GM19467 (cell line): Measurements from ENCODE around the gene DDX24.
A peak's percentile ranks its signal among the peaks of the same experiment; 100 is the strongest.

Experiments
- ATAC-seq: cut with Tn5 transposase; IDR thresholded peaks from one replicate; pipeline ENCODE4 v1.9.1; 2021; ENCODE audit warnings: mild to moderate bottlenecking, moderate library complexity; ENCODE audit not compliant: unreplicated experiment

Gene DDX24, protein sequence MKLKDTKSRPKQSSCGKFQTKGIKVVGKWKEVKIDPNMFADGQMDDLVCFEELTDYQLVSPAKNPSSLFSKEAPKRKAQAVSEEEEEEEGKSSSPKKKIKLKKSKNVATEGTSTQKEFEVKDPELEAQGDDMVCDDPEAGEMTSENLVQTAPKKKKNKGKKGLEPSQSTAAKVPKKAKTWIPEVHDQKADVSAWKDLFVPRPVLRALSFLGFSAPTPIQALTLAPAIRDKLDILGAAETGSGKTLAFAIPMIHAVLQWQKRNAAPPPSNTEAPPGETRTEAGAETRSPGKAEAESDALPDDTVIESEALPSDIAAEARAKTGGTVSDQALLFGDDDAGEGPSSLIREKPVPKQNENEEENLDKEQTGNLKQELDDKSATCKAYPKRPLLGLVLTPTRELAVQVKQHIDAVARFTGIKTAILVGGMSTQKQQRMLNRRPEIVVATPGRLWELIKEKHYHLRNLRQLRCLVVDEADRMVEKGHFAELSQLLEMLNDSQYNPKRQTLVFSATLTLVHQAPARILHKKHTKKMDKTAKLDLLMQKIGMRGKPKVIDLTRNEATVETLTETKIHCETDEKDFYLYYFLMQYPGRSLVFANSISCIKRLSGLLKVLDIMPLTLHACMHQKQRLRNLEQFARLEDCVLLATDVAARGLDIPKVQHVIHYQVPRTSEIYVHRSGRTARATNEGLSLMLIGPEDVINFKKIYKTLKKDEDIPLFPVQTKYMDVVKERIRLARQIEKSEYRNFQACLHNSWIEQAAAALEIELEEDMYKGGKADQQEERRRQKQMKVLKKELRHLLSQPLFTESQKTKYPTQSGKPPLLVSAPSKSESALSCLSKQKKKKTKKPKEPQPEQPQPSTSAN

DNA sequence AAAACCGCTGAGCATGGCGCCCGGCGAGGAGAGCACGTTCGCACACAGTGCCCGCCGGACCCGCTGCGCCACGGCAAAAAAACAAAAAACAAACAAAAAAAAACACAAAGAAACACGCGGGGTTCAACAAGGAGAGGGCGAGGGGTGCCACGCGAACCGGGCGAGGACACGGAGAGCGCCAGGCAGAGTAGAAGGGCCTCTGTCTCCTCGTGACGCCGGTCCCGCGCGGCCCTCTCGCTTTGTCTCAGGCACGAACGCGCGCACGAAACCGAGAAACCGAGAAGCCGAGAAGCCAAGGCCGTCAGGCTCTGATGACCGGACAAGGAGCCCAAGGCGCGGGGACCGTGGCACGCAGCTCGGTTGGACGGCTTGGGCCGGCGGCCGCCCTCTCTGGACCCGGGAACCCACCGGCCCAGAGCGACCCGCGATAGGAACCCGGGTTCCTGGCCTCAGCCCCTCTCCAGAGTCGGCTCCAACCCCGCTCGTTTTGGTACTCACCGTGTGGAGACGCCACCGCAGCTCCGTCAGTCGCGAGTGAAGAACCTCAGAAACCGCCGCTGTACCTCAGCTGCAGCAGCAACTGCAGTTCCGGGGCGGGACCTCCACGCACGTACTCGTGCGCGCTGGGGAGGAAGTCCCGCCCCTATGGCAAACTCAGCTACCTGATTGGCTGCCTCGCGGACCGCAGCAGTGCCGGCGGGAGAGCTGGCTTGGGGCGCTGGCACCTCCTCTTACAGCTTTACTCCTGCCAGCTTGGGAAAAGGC is at the start of gene DDX24, which contains the start of gene IFI27L1:
Gene DDX24 (minus strand): TSS at position 582 of the 765 bp plus-strand sequence. CDS start 1,460 bp downstream, outside the sequence.
Gene IFI27L1 (plus strand): TSS at position 690 of the 765 bp plus-strand sequence. CDS start 15,628 bp downstream, outside the sequence.
- peak; percentile 97 for ATAC-seq

- ATAC-seq, result no peak
Measured at GRCh38 chr14:94129758-94130414, 48.9 kb upstream of the DDX24 start.

- peak; percentile 92 for ATAC-seq
Measured at GRCh38 chr14:94129111-94129757, 48.2 kb upstream of the DDX24 start, which contains the start of gene IFI27L2. IFI27L2 (minus strand) TSS chr14:94129604; CDS start chr14:94129564, 40 bp downstream.

DNA sequence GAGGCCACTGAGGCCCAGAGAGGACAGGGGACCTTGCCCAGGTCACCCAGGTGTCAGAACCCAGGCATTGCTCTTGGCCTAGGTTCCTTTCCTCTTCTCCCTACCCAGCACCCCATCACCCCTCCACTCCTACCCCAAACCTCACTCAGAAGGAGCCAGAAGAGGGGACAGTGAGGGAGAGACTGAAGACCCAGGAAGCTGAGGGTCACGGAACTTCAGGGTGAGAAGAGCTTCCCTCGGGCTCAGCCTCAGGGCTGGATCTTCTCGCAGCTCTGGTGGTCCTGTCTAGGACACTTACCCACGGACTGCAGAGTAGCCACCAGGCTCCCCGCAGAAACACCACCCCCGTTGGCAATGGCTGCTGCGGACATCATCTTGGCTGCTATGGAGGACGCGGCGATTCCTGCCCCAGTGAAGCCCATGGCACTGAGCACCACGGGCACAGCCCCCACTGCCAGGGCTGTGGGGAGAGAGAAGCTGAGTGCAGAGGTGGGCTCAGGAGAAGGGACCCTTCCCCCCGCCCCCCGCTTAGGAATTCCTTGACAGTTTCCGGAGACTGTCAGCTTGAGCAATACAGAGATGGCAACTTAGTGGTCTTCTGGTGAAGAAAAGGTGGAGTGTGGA is 47.3 kb upstream of the DDX24 start:
- ATAC-seq, result no peak

DNA sequence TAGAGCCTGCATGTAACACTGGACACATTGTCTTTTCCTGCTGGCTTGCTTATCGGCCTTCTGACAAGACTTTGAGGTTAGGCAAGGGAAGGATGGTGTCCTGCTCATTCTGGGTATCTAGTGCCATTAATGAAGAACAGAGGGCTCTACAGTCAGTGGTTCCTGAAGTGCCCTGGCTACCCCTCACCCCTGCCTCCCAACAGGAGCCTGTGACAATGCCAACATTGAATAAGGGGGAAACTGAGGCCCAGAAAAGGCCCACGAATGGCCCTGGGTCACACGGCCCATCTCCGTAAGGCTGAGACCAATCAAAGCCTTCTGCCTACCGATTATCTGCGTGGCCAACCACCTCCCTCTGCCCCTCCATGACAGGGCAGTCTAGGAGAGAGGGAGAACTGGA is 46.3 kb upstream of the DDX24 start:
- no peak for ATAC-seq

DNA sequence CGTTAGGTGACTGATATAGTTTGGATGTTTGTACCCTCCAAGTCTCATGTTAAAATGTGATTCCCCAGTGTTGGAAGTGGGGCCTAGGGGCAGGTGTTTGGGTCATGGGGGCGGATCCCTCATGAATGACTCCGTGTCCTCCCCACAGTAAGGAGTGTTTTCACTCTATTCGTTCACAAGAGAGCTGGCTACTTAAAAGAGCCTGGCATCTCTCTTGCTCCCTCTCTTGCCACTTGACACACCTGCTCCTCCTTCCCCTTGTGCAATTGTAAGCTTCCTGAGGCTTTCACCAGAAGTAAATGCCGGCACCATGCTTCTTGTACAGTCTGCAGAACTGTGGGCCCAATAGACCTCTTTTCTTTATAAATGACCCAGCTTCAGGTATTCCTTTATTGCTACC is 45.8 kb upstream of the DDX24 start:
- ATAC-seq, result no peak

GRCh38 chr14:94126419-94126677 is 45.3 kb upstream of the DDX24 start:
- no peak for ATAC-seq

- no peak for ATAC-seq
Measured at GRCh38 chr14:94125659-94126418, 44.8 kb upstream of the DDX24 start.

GRCh38 chr14:94124582-94125377 is 43.8 kb upstream of the DDX24 start:
- no peak for ATAC-seq

GRCh38 chr14:94123868-94124267 is 42.9 kb upstream of the DDX24 start:
- no peak for ATAC-seq

- no peak for ATAC-seq
Measured at GRCh38 chr14:94123296-94123695, 42.3 kb upstream of the DDX24 start.

DNA sequence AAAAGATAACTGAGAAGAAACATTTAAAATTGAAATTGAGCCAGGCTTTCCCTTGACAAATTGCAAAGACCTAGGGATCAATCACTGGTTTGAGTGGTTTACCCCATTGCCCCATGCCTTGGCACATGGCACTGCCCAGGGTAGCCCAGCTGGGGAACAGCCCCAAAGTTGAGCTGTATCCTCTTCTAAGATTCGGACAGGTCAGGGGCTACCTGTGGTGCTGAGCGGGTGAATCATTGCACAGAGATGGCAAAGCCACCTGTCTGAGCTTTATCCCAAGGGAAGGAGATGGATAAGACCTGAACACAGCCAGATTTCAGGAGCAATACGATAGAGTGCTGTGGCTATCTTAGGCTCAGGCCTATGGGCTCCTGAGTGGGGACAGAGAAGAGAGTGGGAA is 41.4 kb upstream of the DDX24 start:
- ATAC-seq, result no peak

DNA sequence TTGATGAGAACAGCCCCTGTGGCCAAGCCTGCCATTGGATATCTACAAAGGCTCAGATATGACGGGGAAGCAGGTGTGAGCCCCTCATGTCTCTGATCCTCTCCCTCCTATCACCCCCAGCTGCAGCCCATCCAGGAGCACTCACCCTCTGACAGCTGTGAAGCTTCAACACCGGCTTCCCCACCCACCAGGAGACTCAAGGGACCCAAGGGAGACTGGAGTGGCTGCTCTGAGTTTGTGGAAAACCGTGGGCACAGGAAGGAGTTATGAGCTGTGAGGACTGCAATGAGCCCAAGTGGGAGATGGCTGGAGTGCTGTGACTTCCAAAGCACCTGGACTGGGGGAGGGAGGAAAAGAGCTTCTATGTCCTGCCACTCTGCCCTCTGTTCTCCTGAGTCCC is 40.5 kb upstream of the DDX24 start:
- ATAC-seq, result no peak

DNA sequence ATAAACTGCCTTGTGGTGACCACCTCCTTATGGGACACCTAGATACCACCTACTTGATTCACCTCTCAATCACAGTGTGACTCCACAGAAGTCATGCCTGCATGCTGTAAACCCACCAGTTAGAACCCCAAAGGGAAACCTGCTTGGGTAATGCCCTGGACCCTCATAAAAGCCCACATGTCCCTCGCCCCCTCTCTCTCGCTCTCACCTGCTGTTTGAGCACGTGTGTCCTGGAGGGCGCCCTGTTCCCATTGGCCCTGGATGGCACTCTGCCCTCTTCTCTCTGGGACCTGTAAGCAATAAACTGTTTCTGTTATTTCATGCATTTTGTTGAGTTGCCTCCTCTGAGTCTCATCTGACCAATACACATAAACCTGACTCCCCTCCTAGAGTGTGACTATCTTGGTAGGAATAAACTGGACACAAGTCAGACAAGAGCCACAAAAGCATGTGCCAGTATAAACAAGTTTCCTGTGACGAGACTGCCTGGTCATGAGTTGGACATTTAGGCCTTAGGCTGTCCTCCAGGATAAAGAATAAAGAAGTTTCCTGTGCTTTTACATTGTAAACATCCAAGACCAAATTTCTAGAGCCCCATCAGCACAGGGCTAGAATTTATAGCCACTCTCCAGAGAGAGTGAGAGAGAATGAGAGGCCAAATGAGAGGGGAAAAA is 39.8 kb upstream of the DDX24 start:
- no peak for ATAC-seq

DNA sequence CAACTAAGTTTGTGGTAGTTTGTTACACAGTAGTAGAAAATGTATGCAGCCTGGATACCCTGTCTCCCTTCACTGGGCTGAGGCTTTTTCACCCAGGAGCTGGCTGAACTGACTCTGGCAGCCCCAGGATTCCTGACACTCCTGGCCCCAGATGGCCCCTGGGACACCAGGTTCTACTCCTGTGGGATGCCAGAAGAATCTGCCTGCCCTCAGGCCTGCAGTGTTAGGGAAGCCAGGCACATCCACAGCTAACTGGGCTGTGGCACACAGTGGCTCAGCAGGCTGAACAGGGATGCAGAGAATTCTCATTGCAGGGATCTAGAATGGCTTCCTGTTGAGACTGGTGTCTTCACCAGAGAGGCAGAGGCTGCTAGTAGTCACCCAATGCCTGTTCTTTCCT is 38.1 kb upstream of the DDX24 start:
- ATAC-seq, result no peak

DNA sequence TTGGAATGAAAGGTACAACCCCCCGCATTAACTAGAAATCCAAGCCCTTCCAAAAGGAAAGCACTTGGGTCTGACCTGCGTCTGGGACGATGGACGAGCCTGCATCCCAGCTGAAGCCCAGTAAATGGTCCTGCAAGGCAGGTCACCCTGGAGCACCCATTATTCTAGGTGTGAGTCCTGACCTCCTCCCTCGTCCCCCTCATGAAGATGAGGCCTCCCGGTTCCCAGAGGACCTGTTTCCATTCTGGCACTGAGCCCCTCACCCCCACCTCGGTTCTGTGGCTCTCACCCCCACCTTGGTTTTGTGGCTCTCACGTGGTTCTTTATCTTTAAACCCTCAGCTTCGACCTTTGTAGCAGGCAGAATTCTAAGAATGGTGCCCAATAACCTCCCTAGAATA is 36.9 kb upstream of the DDX24 start:
- ATAC-seq, result no peak

DNA sequence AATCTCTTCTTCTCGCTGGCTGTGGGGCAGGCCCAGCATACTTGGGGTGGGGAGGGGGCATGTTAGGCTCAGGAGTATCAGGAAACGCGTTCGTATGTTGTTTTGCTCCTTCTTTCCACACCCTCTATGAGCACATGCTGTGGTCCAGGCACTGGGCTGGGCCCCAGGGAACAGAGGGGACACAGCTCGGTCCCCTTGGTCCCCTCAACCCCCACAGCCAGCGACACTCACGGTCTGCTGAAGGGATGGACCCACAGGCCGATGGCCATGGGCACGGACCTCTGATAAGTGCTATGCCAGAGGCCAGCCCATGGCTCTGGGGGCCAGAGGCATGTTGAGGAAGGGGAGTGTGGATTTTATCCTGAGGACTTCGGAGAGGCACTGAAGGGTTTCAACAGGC is 35.7 kb upstream of the DDX24 start:
- ATAC-seq, result no peak

GRCh38 chr14:94115631-94116030 is 34.6 kb upstream of the DDX24 start:
- no peak for ATAC-seq
